22Rv1 (cell line): Measurements from ENCODE around the gene FAM50B.

Experiments used
- H3K27ac ChIP-seq: fragments of 450-650 bp; 2 replicates; pipeline ENCODE4 v1.5.1; 2017
- ZFX ChIP-seq: fragments of 450-650 bp; IDR thresholded peaks from 2 replicates; pipeline ENCODE4 v1.6.1; 2017; ENCODE audit warnings: antibody characterized with exemption, borderline replicate concordance
- TF ChIP-seq, protein P1 (sequence below): fragments of 450-650 bp; IDR thresholded peaks from 2 replicates; pipeline ENCODE4 v1.5.1; 2017; ENCODE audit warnings: mild to moderate bottlenecking

The FAM50B gene

DNA sequence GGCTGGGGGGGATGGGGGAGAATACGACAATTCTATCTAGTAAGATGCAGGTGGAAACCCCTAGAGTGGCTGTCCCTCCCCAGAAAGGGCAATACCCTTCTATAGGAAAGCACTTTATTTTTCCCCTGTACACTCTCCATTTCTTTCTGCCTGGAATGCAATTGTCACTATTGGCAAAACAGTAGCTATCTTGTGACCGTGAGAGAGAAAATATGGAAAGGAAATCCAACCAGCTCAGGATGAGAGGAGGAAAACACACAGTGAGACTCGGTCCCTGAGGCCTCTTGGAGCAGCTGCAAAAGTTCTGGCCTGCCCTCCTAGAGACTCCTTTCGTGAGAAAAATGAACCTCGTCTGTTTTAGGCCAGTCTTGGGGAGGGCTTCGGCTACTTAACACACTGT lies 43.4 kb downstream of the FAM50B start:
- no peak overlapping the region for H3K27ac ChIP-seq
- no peak for TF ChIP-seq ZFX
- TF ChIP-seq, protein P1, sequence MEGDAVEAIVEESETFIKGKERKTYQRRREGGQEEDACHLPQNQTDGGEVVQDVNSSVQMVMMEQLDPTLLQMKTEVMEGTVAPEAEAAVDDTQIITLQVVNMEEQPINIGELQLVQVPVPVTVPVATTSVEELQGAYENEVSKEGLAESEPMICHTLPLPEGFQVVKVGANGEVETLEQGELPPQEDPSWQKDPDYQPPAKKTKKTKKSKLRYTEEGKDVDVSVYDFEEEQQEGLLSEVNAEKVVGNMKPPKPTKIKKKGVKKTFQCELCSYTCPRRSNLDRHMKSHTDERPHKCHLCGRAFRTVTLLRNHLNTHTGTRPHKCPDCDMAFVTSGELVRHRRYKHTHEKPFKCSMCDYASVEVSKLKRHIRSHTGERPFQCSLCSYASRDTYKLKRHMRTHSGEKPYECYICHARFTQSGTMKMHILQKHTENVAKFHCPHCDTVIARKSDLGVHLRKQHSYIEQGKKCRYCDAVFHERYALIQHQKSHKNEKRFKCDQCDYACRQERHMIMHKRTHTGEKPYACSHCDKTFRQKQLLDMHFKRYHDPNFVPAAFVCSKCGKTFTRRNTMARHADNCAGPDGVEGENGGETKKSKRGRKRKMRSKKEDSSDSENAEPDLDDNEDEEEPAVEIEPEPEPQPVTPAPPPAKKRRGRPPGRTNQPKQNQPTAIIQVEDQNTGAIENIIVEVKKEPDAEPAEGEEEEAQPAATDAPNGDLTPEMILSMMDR, result no peak

DNA sequence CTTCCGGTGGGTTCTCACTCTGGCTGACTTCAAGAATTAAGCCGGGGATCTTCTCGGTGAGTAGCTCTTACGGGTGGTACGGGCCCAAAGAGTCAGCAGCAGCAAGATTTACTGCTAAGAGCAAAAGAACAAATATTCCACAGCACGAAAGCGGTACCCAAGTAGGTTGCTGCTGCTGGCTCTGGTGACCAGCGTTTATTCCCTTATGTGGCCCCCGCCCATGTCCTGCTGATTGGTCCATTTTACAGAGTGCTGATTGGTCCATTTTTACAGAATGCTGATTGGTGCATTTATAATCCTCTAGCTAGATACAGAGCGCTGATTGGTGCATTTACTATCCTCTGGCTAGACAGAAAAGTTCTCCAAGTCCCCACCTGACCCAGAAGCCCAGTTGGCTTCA lies 44.3 kb downstream of the FAM50B start:
- no peak overlapping the region for H3K27ac ChIP-seq

DNA sequence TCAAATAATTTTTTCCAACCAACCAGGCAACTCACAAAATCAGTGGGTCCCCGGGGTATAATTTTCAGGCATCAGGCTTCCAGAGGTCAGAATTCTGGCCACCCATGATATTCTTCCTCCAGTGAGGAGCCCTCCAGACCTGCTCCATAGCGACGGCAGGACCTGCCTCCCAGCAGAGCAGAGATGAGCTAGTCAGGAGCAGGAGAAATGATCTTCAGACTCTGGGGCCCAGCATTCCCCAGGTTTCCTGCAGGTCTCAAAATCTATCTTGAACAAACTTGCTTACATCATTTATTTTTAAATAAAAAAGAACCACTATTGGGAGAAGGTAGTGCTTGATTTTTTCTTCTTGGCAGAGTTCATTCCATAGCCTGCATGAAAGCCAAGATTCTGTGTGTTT lies 44.7 kb downstream of the FAM50B start:
- H3K27ac ChIP-seq, result no peak overlapping the region
- no peak for TF ChIP-seq ZFX
- TF ChIP-seq, protein P1, result no peak

More for the DNA sequence above, 44.3 kb downstream of the FAM50B start:
- TF ChIP-seq, protein P1, result no peak
- no peak for TF ChIP-seq ZFX

DNA sequence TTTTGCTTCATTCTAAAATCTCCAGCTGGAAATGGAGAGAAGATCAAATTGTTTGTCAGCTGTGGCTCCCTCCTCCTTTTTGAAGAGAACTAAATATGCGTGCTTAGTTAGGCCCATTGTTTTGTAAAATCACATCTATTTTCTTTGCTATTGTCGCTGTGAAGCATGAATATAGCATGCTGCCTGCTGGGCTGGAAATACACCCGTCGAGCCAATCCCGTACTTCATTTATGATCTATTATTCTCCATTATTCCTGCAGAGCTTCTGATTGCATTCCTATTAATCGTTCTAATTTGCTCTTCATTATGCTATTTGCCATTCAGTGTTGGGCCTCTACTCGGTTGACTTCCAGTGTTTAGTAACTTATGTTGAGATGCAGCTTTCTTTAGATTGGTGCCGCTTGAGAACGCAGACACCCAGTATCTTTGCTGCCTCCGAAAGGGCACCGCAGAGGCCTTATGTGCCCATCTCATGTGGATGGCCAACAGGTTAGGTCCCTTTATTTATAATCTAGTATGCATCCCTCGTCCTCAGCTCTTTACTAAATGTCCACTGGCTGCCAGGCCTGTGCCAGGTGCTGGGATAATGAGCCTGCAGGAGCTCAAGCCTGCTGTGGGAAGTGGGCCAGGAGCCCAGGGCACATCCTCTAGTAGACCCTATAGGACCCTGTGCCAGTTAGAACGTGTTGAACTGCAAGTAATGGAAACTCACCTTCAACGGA lies 45.6 kb downstream of the FAM50B start:
- no peak for TF ChIP-seq ZFX
- TF ChIP-seq, protein P1, result no peak
- no peak overlapping the region for H3K27ac ChIP-seq

DNA sequence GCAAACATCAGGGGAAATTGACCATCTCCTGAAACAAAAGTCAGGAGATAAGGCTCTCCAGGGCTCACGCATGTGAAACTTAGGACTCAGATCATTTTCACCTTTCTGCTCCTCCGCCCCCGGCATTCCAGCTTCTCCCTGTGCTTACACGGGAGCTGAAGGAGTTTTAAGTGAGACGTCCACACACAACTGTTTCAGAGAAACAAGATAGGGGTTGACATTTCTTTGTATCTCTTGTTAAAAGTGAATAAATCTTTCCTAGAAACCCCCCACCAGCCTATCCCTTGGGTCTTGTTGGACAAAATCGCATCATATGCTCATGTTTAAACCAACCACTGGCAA lies 46.1 kb downstream of the FAM50B start:
- TF ChIP-seq, protein P1, result no peak
- TF ChIP-seq ZFX, result no peak
- no peak overlapping the region for H3K27ac ChIP-seq

DNA sequence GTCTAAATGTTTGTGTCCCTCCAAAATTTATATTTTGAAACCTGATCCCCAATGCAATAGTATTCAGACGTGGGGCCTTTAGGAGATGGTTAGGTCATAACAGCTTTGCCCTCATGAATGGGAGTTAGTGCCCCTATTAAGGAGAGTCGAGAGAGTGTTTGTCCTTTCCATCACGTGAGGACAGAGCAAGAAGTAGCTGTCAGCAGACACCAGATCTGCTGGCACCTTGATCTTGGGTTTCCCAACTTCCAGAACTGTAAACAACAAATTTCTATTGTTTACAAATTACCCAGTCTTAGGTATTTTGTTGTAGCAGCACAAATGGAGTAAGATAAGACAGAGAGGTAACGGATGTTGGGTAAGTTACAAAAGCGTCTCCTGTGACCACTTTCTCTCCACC lies 46.6 kb downstream of the FAM50B start:
- TF ChIP-seq, protein P1, result no peak
- no peak for TF ChIP-seq ZFX
- H3K27ac ChIP-seq, result no peak overlapping the region

DNA sequence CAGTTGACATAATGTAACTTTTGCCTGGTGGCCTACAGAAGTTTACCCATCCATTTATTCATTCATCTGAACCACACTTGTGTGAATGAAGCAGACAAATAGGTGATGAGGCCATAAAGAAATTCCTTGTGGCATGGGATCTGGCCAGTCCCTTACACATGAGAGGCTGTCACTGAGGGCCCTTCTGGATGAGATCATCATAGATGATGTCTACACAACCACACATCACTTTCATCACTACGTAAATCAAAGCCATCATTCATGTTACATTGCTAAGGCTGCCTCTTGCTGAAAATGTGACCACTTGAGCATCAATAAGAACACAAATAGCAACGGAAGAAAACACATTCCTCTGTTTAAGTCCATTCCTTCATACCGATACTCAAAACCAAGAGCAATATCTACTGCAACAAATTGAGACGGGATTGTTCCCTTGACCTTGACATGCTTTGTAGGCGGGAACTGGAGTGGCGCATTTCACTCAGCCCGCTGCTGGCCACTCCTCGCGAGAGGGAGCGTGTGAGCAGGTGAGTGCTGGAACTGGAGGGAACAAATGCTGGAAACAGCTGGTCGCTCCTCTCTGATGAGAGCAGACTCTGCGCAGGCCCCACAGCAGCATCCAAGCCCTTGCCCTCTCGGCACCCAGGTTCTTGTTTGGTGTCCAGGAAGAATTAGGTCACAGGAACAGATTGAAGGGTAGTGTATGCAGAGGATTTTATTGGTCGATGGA lies 49.3 kb downstream of the FAM50B start:
- TF ChIP-seq, protein P1, result no peak
- no peak for TF ChIP-seq ZFX
- no peak overlapping the region for H3K27ac ChIP-seq
